Activated CD4-positive, alpha-beta memory T cell treated with anti-CD3 and anti-CD28 coated beads for 36 hours (primary cell): ENCODE measurements around the gene LTB. TPM values are rescaled to one million over a fixed set of nuclear protein-coding genes. Genes with fewer than 3 reads are reported as not detected.
"Not testable (repeated sequence)": the region's sequence is repeated elsewhere in the genome, so short reads cannot be mapped to it uniquely, and the experiment has no call there.

Experiments
- CTCF ChIA-PET: fragments of 350-600 bp; sonication (Branson Sonifier 250); formaldehyde crosslinking; loops from one replicate; lab custom pipeline; 2021; ENCODE audit warnings: antibody characterized with exemption, inconsistent platforms; lab: Charles Lee
- POLR2A ChIA-PET: fragments of 350-600 bp; sonication (Branson Sonifier 250); formaldehyde crosslinking; loops from one replicate; lab custom pipeline; 2021; ENCODE audit warnings: antibody characterized with exemption; lab: Charles Lee
- DNase-seq: peaks from one replicate; pipeline ENCODE4 v3.0.0-alpha.2; 2020
- H3K27ac Mint-ChIP-seq: one replicate; pipeline ENCODE4 v1.8.0; 2021; ENCODE audit warnings: mixed read lengths
- H3K27me3 Mint-ChIP-seq: one replicate; pipeline ENCODE4 v1.8.0; 2021; ENCODE audit warnings: mixed read lengths
- H3K36me3 Mint-ChIP-seq: one replicate; pipeline ENCODE4 v1.8.0; 2021; ENCODE audit warnings: mixed read lengths
- H3K4me1 Mint-ChIP-seq: one replicate; pipeline ENCODE4 v1.8.0; 2021; ENCODE audit warnings: low read depth, mixed read lengths
- H3K4me3 Mint-ChIP-seq: one replicate; pipeline ENCODE4 v1.8.0; 2021; ENCODE audit warnings: mild to moderate bottlenecking, mixed read lengths
- H3K9me3 Mint-ChIP-seq: one replicate; pipeline ENCODE4 v1.8.0; 2021; ENCODE audit warnings: mixed read lengths
- intact Hi-C: fragments of 100-400 bp; cut with micrococcal nuclease; formaldehyde crosslinking; loops from one replicate; pipeline ENCODE4 v1.15.1; 2023
- total RNA-seq, 2 experiments: library from RNA; stranded (reverse); gene quantifications; one replicate each; pipeline ENCODE4 v1.2.3, GENCODE V29; 2021

The LTB gene
- total RNA-seq, 2 experiments from 2014 or later, result 161 to 164 TPM

DNA sequence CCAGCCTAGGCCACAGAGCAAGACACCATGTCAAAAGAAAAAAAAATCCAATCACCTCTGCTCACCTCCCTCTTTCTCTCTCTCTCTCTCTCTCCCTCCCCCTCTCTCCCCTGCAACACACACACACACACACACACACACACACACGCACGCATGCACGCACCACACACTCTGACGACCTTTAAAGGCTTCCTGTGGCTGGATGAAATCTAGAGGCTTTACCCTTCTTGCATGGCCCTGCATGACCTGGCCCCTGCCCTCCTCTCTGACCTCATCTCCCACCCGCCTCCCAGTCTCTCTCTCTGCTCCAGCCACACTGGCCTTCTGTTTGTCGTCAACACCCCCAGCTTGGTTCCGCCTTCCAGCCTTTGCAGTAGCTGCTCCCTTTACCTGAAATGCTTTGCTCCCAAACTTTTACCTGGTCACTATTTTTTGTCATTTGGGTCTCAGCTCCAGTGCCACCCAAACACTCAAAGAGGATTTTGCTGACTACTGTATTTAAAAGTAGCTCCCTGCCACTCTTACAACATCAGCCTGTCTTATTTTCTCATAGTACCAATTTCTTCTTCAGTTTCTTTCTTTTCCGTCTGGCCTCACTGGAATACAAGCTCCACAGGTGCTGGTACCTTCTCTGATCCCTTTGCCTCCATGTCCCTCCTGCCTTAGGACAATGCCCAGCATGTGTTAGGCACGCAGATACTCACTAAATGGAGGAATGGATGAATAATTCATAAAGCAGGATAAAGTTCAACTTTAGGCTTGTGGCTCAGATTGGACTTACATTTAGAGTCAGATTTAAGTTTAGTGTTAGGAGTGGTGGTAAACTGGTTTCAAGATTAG, 14.5 kb downstream of the LTB start:
- Mint-ChIP-seq H3K9me3 (no peaks in the 10 kb centered on the region), H3K4me3 (peak overlapping the region; percentile 35), H3K36me3 (peaks cover 9% of the 10 kb centered on the region), H3K27ac (peak overlapping the region; percentile 72), H3K4me1 (peaks cover 74% of the 10 kb centered on the region), H3K27me3 (no peaks in the 10 kb centered on the region)
- intact Hi-C loops, result loop anchor here (1.0 to 10.0 kb wide), 4 partner anchors 7 to 753 kb away; partner anchors contain the start of gene PRRC2A
- DNase-seq, result peak; percentile 51
- CTCF ChIA-PET, result interaction anchor here (0.6 to 7.6 kb wide), 8 partner anchors 8 to 746 kb away, joined by 3 to 95 read pairs (median 8); partner anchors contain the start of genes ATP6V1G2, LST1, LTB and NFKBIL1
- POLR2A ChIA-PET, result interaction anchor here (0.6 to 15.0 kb wide), 7 partner anchors 8 to 244 kb away, joined by 3 to 259 read pairs (median 6); partner anchors contain the start of genes DDX39B, LST1, LTB and TNF

DNA sequence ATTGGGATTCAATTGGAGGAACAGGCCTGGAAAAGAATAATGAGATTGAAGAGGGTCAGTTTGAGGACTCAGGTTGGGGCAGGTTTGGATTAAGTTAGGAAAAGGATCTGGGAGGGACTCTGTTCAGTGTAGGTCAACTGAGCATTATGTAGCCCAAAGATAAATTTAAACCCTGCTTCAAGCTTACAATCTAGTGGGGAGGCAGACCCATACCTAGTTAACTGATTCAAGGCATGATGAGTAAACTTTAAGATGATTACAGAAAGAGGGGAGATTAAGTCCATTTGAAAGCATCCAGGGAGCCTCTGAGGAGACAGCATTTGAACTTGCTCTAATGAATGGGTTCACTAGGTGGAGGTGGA, 21.5 kb downstream of the LTB start:
- peaks cover 26% of the 10 kb centered on the region for H3K36me3 Mint-ChIP-seq
- intact Hi-C loops, result loop anchor here (1.0 to 10.0 kb wide), 3 partner anchors 8 to 746 kb away; no protein-coding TSS in a partner anchor

DNA sequence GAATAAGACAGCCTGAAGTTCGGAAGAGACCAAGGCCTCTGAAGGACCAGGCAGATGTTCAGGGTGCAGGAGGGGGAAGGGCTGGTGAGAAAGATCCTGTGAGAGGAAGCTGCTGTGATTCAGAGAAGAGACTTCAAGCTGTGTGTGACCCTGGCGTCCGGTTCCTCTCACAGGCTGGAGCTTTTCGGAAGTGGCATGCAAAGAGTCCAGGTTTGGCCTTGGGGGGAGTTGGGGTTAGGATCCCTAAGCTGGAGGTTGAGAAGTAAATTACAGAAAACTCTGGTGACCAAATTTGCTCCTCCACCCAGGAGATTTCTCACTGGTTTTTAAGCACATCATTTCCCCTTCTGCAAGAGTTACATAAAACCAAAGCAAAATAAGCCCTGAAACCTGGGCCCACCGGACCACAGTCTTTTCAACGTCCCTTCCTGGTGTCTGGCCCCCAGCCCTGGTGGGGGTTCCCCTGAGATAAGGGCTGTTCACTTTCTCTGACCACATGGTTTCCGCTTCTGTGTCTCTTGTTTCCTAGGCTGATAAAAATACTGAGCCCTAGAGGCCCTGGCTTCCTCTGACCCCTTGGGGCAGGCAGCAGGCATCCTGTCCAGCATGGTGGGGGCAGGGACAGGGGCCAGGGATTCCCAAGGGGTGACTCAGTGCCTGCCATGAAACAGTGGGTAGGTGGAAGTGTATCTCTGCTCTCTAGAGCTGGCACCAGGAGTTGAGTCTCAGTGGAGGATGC, 22.1 kb downstream of the LTB start:
- Mint-ChIP-seq H3K4me1 (peaks cover 80% of the 10 kb centered on the region), H3K27me3 (no peaks in the 10 kb centered on the region), H3K9me3 (no peaks in the 10 kb centered on the region), H3K27ac (peak overlapping the region; percentile 86), H3K36me3 (peaks cover 26% of the 10 kb centered on the region), H3K4me3 (peak overlapping the region; percentile 59)
- ChIA-PET CTCF (interaction anchor here (1.5 to 29.2 kb wide), 5 partner anchors 8 to 27 kb away, joined by 3 to 1658 read pairs (median 14); partner anchors contain the start of genes LST1, LTA, LTB and NCR3), POLR2A (interaction anchor here (1.4 to 10.3 kb wide), 4 partner anchors 9 to 29 kb away, joined by 3 to 224 read pairs (median 32); partner anchors contain the start of genes LST1, LTB and TNF)
- DNase-seq, result peak; percentile 81
- intact Hi-C loops, result loop anchor here (1.0 to 10.0 kb wide), 4 partner anchors 8 to 745 kb away; partner anchors contain the start of gene TNF

More for the DNA sequence above, 21.5 kb downstream of the LTB start:
- Mint-ChIP-seq H3K9me3 (no peaks in the 10 kb centered on the region), H3K27ac (peak overlapping the region; percentile 86), H3K4me1 (peaks cover 86% of the 10 kb centered on the region), H3K27me3 (no peaks in the 10 kb centered on the region), H3K4me3 (peak overlapping the region; percentile 59)
- ChIA-PET CTCF (interaction anchor here (1.5 to 29.2 kb wide), 4 partner anchors 9 to 26 kb away, joined by 3 to 1658 read pairs (median 22); partner anchors contain the start of genes LST1, LTA, LTB and NCR3), POLR2A (interaction anchor here (3.7 to 10.3 kb wide), 2 partner anchors 9 to 17 kb away, joined by 55 to 224 read pairs; partner anchors contain the start of genes LTB and TNF)
- DNase-seq, result no peak

DNA sequence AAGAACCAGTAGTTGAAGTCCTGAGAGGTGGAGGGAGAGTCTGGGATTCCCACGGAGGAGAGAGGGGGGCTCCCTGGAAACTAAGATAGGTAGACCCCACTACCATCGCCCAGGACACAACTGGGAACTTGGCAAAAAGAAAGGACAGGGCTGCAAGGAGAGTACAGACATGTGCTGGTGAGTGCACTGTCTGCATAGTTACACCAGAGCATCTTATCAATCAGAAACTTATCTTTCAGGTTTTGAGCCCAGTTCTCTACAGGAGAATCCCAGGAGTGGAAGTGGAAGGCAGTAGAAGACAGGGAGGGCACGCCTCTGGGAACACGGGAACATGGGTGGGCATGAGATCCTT, 22.6 kb downstream of the LTB start:
- H3K36me3 Mint-ChIP-seq, result peaks cover 25% of the 10 kb centered on the region
- DNase-seq, result no peak
- intact Hi-C loops, result loop anchor here (2.0 kb wide), 1 partner anchor 15 kb away; the partner anchor contains the start of gene TNF
- CTCF ChIA-PET, result interaction anchor here (1.5 to 29.2 kb wide), 5 partner anchors 8 to 27 kb away, joined by 3 to 1658 read pairs (median 14); partner anchors contain the start of genes LST1, LTA, LTB and NCR3
- no peaks in the 10 kb centered on the region for H3K9me3 Mint-ChIP-seq
- no peaks in the 10 kb centered on the region for H3K27me3 Mint-ChIP-seq
- peaks cover 79% of the 10 kb centered on the region for H3K4me1 Mint-ChIP-seq
- POLR2A ChIA-PET, result interaction anchor here (1.2 to 10.3 kb wide), 6 partner anchors 10 to 93 kb away, joined by 3 to 224 read pairs (median 6); partner anchors contain the start of genes BAG6, LST1, LTB and TNF
- H3K27ac Mint-ChIP-seq, result peak overlapping the region; percentile 86
- peak overlapping the region; percentile 59 for H3K4me3 Mint-ChIP-seq

DNA sequence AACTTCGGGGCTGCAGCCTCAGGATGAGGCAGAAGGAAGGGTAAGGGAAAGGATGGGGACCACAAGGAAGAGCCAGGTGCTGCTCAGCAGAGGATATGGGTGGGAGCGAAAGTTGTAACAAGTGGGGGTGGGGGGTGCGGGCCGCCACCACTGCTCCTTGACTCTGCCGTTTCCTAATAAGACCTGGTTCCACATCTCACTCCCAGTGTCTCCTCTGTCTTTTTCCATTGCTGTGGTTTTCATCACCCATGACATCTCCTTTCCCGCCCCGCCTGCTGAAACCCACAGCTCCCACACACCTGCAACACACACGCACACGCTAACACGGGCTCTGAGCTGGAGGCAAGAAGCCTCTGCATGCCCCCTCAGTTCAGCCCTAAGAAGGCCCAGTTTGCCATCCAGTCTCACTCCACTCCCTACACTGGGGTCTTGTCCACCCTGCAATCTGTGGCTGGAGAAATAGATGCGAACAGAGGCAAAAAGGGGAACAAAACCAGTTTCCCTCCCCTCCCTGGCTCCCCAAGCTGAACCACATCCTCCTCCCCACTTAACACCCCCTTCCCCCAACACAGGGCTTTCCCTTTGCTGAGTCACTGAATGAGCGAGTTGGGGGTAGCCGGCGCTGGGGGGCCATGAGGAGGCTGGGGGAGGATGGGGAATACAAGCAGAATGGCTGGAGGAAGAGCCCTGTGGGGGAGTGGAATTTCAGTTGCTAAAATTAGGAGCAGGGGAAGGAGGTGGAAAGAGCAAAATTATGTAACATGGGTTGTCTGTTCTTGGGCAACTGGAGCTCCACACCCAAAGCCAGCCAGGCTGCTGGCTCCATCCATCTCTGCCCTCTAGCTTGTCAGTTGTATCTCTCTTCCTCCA, 23.4 kb downstream of the LTB start:
- Mint-ChIP-seq H3K9me3 (no peaks in the 10 kb centered on the region), H3K27me3 (no peaks in the 10 kb centered on the region), H3K36me3 (peaks cover 23% of the 10 kb centered on the region), H3K4me3 (peak overlapping the region; percentile 59), H3K27ac (peak overlapping the region; percentile 86), H3K4me1 (peaks cover 83% of the 10 kb centered on the region)
- DNase-seq, result peak; percentile 84
- CTCF ChIA-PET, result interaction anchor here (1.5 to 29.2 kb wide), 4 partner anchors 9 to 28 kb away, joined by 3 to 1658 read pairs (median 20); partner anchors contain the start of genes LST1, LTA, LTB and NCR3
- intact Hi-C loops, result loop anchor here (2.0 kb wide), 1 partner anchor 16 kb away; the partner anchor contains the start of gene TNF
- POLR2A ChIA-PET, result interaction anchor here (0.6 to 10.3 kb wide), 7 partner anchors 10 to 276 kb away, joined by 3 to 224 read pairs (median 4); partner anchors contain the start of genes BAG6, LST1, LTB and TNF

DNA sequence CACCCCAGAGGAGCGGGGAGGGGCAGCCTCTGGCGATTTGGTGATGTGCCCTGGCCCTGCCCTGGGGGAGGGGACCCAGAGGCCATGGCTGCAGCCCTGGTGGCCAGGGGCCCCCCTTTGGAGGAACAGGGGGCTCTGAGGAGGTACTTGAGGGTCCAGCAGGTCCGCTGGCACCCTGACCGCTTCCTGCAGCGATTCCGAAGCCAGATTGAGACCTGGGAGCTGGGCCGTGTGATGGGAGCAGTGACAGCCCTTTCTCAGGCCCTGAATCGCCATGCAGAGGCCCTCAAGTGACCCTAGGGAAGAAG, 24.0 kb downstream of the LTB start:
- no peaks in the 10 kb centered on the region for H3K9me3 Mint-ChIP-seq
- intact Hi-C loops, result loop anchor here (2.0 kb wide), 1 partner anchor 17 kb away; the partner anchor contains the start of gene TNF

DNA sequence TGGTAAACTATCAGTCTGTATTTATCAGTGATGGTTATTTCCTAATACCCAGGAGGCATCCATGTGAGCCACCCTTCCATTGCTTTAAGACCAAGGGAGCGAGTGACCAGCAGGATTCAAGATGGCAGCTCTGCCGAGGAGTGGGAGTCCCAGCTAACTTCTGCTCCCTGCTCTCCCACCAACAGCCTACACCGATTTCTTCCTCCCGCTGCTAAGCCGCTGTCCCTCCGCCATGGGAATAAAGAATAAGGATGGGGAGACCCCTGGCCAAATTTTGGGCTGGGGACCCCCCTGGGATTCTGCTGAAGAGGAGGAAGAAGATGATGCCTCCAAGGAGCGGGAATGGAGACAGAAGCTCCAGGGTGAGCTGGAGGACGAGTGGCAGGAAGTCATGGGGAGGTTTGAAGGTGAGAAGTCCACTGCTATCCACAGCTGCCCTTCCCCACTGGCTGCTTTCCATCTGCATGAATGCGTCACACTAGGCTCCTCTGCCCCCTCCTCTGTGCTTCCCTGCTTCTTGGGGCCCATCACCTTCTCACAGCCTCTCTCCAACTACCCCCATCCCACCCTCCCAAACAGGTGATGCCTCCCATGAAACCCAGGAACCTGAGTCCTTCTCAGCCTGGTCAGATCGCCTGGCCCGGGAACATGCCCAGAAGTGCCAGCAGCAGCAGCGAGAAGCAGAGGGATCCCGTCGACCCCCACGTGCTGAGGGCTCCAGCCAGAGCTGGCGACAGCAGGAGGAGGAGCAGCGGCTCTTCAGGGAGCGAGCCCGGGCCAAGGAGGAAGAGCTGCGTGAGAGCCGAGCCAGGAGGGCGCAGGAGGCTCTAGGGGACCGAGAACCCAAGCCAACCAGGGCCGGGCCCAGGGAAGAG, 24.5 kb downstream of the LTB start:
- Mint-ChIP-seq H3K27me3 (no peaks in the 10 kb centered on the region), H3K4me3 (no peak overlapping the region), H3K9me3 (no peaks in the 10 kb centered on the region), H3K27ac (peak overlapping the region; percentile 86), H3K36me3 (peaks cover 23% of the 10 kb centered on the region), H3K4me1 (peaks cover 75% of the 10 kb centered on the region)
- DNase-seq, result no peak
- intact Hi-C loops, result loop anchor here (2.0 kb wide), 1 partner anchor 17 kb away; the partner anchor contains the start of gene TNF
- ChIA-PET POLR2A (interaction anchor here (0.6 to 10.3 kb wide), 4 partner anchors 12 to 277 kb away, joined by 3 to 224 read pairs (median 29); partner anchors contain the start of genes LTB, NCR3 and TNF), CTCF (interaction anchor here (0.9 to 29.2 kb wide), 3 partner anchors 9 to 29 kb away, joined by 3 to 1658 read pairs (median 29); partner anchors contain the start of genes LST1, LTA, LTB and NCR3)

More for the DNA sequence above, 24.0 kb downstream of the LTB start:
- no peak for DNase-seq
- Mint-ChIP-seq H3K27me3 (no peaks in the 10 kb centered on the region), H3K27ac (peak overlapping the region; percentile 86), H3K4me1 (peaks cover 78% of the 10 kb centered on the region), H3K4me3 (peak overlapping the region; percentile 59), H3K36me3 (peaks cover 22% of the 10 kb centered on the region)
- ChIA-PET CTCF (interaction anchor here (2.1 to 29.2 kb wide), 3 partner anchors 10 to 28 kb away, joined by 10 to 1658 read pairs (median 29); partner anchors contain the start of genes LST1, LTA, LTB and NCR3), POLR2A (interaction anchor here (0.6 to 10.3 kb wide), 5 partner anchors 11 to 277 kb away, joined by 3 to 224 read pairs (median 4); partner anchors contain the start of genes BAG6, LTB and TNF)

DNA sequence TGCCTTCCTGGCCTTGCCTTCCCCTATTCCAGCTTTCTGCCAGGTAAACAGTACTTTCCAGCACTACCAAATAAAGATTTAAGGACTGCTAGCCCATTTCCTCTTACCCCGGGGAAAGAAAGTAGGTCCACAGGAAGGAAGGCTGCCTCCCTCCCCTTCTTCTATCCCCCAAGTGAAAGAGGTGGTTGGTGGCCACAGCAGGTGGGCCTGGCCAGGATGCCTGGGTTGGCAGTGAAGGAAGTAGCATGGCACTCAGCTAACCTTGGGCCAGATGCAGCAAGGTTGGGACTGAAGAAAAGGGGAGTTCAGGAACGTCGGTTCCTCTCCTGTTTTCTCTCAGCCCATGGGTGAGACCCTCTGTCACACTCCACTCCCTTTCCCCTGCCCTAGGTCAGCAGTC, 25.9 kb downstream of the LTB start:
- intact Hi-C loops, result no loop called here
- ChIA-PET POLR2A (interaction anchor here (1.2 to 10.3 kb wide), 2 partner anchors 13 to 22 kb away, joined by 3 to 224 read pairs; partner anchors contain the start of genes LTB and TNF), CTCF (interaction anchor here (0.7 to 29.2 kb wide), 4 partner anchors 9 to 129 kb away, joined by 3 to 1658 read pairs (median 3); partner anchors contain the start of genes ATP6V1G2, LST1, LTB and NCR3)
- Mint-ChIP-seq H3K4me3 (no peak overlapping the region), H3K36me3 (peaks cover 22% of the 10 kb centered on the region), H3K4me1 (peaks cover 68% of the 10 kb centered on the region), H3K9me3 (no peaks in the 10 kb centered on the region), H3K27ac (peak overlapping the region; percentile 13), H3K27me3 (no peaks in the 10 kb centered on the region)
- DNase-seq, result no peak

DNA sequence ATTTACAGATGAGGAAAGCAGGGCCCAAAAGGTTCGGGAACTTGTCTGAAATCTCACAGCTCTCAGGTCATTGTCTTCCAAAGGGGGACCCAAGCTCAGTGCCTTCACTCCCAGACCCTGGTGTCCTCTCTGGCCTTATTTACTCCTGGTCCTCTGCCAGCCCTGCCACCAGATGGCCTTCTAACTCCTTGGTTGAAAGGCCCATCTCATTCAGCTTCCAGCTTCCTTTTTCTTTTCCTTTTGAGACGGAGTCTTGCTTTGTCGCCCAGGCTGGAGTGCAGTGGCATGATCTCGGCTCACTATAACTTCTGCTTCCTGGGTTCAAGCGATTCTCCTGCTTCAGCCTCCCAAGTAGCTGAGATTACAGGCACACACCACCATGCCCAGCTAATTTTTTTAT, 30.9 kb downstream of the LTB start:
- H3K9me3 Mint-ChIP-seq, result not testable (repeated sequence)

More for the DNA sequence above, 30.9 kb downstream of the LTB start:
- H3K4me3 Mint-ChIP-seq, result peak overlapping the region; percentile 60
- ChIA-PET POLR2A (interaction anchor here (0.9 to 9.0 kb wide), 8 partner anchors 10 to 100 kb away, joined by 3 to 125 read pairs (median 4); partner anchors contain the start of genes DDX39B, LTB and TNF), CTCF (interaction anchor here (0.6 to 29.2 kb wide), 24 partner anchors 9 to 256 kb away, joined by 3 to 1658 read pairs (median 5); partner anchors contain the start of genes AIF1, BAG6, DDX39B and LSM2)
- intact Hi-C loops, result loop anchor here (1.0 kb wide), 1 partner anchor 47 kb away; no protein-coding TSS in a partner anchor
- peaks cover 14% of the 10 kb centered on the region for H3K36me3 Mint-ChIP-seq
- not testable (repeated sequence) for H3K27me3 Mint-ChIP-seq
- peaks cover 45% of the 10 kb centered on the region for H3K4me1 Mint-ChIP-seq
- H3K27ac Mint-ChIP-seq, result peak overlapping the region; percentile 79
- DNase-seq, result peak; percentile 82
